Tibial nerve (tissue), 4 donors: ENCODE results near the gene BNIP5. TPM values are rescaled to one million over a fixed set of nuclear protein-coding genes. Genes with fewer than 3 reads are reported as not detected.

ENCODE experiments used
- DNase-seq, 2 donors: peaks; one replicate each; pipeline ENCODE4 v3.0.0-alpha.2; 2019; ENCODE audit warnings: low spot score in 2 of 2
- H3K27ac ChIP-seq, 4 donors: fragments of 200-600 bp; sonication (generic) in 3 of 4; one replicate each; pipeline ENCODE4 v1.5.1; 2017 to 2019; ENCODE audit warnings: mild to moderate bottlenecking in 1 of 4
- H3K27me3 ChIP-seq, 2 donors: fragments of 200-600 bp; sonication (generic) in 1 of 2; one replicate each; pipeline versions ENCODE4 v1.5.1 to v1.6.0; 2017 to 2019
- H3K36me3 ChIP-seq, 3 donors: fragments of 200-600 bp; sonication (generic); one replicate each; pipeline ENCODE4 v1.5.1; 2018 to 2019
- H3K4me1 ChIP-seq, 4 donors: fragments of 200-600 bp; sonication (generic) in 3 of 4; one replicate each; pipeline ENCODE4 v1.5.1; 2017 to 2019
- H3K4me3 ChIP-seq, 4 donors: fragments of 200-600 bp; sonication (generic) in 3 of 4; one replicate each; pipeline ENCODE4 v1.5.1; 2017 to 2019; ENCODE audit warnings: mild to moderate bottlenecking in 1 of 4, moderate library complexity in 1 of 4
- H3K9me3 ChIP-seq, 4 donors: fragments of 200-600 bp; sonication (generic) in 3 of 4; one replicate each; pipeline ENCODE4 v1.5.1; 2017 to 2019
- EP300 ChIP-seq, 2 donors: sonication (generic); formaldehyde crosslinking; IDR thresholded peaks; one replicate each; pipeline ENCODE4 v1.6.1; 2017; ENCODE audit warnings: antibody characterized with exemption in 2 of 2, mild to moderate bottlenecking in 1 of 2
- POLR2A ChIP-seq, 2 donors: fragments of 450-650 bp; IDR thresholded peaks; one replicate each; pipeline ENCODE4 v1.6.1; 2017; ENCODE audit warnings: antibody characterized with exemption in 2 of 2, mild to moderate bottlenecking in 2 of 2, moderate library complexity in 2 of 2
- WGBS, 2 donors: methylation state at CpG; one replicate each; pipeline ENCODE4 v1.1.5; 2018; 5-methylcytosine and 5-hydroxymethylcytosine counted together
- total RNA-seq, 4 donors: library from RNA; depleted of rRNA; stranded (reverse); fragments of >200 nt; gene quantifications; one replicate each; pipeline ENCODE4 v1.1.0, GENCODE V29; 2016
- TF ChIP-seq, protein P1 (sequence below), 5 experiments: fragments of 200-600 bp in 3 of 5; fragments of 450-650 bp in 2 of 5; sonication (generic) in 3 of 5; IDR thresholded peaks; one replicate each; pipeline ENCODE4 v1.5.1; 2016 to 2019; ENCODE audit warnings: antibody characterized with exemption in 5 of 5, mild to moderate bottlenecking in 3 of 5, moderate library complexity in 2 of 5

The BNIP5 gene
- total RNA-seq, 4 donors from 2014 or later: not detected

DNA sequence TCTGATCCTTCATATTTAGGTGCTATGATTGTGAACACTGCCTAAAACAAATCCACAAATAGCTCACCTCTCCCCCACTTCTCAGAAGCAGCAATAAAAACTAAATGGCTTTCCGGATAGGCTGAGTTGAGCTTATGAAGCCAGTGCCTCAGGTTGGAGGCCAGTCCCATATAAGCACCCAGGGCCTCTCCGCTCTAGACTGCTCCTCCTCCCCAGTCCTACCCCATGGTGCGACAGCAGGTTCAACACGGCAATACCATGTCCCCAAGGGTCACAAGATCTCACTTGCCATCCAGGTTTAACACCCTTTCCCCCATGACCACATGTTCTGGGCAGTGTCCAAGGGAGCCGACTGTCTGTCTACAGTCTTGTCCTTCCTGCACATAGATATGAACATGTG is 20.8 kb downstream of the BNIP5 start:
- WGBS, 2 donors: 90 to 93% methylated on average over 5 of the region's 5 CpGs
- H3K27me3 ChIP-seq: no peaks in the 10 kb centered on the region
- TF ChIP-seq, protein P1, sequence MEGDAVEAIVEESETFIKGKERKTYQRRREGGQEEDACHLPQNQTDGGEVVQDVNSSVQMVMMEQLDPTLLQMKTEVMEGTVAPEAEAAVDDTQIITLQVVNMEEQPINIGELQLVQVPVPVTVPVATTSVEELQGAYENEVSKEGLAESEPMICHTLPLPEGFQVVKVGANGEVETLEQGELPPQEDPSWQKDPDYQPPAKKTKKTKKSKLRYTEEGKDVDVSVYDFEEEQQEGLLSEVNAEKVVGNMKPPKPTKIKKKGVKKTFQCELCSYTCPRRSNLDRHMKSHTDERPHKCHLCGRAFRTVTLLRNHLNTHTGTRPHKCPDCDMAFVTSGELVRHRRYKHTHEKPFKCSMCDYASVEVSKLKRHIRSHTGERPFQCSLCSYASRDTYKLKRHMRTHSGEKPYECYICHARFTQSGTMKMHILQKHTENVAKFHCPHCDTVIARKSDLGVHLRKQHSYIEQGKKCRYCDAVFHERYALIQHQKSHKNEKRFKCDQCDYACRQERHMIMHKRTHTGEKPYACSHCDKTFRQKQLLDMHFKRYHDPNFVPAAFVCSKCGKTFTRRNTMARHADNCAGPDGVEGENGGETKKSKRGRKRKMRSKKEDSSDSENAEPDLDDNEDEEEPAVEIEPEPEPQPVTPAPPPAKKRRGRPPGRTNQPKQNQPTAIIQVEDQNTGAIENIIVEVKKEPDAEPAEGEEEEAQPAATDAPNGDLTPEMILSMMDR (IDR thresholded peaks at IDR 0.05): no peak
- TF ChIP-seq POLR2A (IDR thresholded peaks at IDR 0.05) (no peak), EP300 (IDR thresholded peaks at IDR 0.05) (no peak)

DNA sequence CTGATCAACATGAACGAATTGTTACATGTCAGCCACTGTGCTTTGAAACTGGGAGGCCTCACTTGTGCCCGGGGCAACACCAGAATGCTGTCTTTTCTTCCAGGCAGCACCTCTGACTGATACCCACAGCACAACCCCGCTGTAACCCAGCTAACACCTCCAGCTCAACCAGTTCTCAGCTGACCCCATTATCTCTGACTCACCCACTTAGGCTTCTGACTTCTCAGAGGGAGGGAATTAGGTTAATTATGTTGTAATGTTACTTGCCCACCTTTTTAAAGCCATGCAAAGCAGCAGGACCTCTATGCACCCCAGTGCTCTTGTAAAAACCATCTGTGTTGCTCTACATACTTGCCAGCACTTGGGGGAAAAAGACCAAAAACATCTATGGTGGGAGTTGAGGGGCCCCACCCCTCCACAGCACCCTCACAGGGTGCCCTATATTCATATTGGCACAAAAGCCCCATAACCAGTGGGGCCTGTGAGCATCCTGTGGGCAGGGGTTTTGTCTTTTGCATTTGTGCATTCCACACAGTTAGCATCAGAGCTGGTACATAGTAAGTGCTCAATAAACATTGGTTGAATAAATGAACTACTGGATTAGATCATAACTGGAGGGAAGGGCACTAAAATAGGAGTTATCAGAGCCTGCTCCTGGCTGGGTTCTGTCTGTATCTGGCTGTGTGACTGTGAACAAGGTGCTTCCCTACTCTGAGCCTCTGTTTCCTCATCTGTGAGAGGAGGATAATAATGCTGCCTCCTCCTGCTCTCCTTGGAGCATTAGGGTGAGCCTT is 22.3 kb downstream of the BNIP5 start:
- no peaks in the 10 kb centered on the region for H3K36me3 ChIP-seq
- no peak for DNase-seq
- no peaks in the 10 kb centered on the region for H3K27me3 ChIP-seq
- no peak overlapping the region for H3K4me3 ChIP-seq
- H3K9me3 ChIP-seq: no peaks in the 10 kb centered on the region
- no peak overlapping the region for H3K27ac ChIP-seq
- TF ChIP-seq EP300 (IDR thresholded peaks at IDR 0.05) (no peak), POLR2A (IDR thresholded peaks at IDR 0.05) (no peak)
- TF ChIP-seq, protein P1 (IDR thresholded peaks at IDR 0.05): no peak
- WGBS, 2 donors: 65 to 68% methylated on average over 3 of the region's 3 CpGs
- H3K4me1 ChIP-seq: peaks cover 0 to 6% (median 2%) of the 10 kb centered on the region in 4 donors

More for the DNA sequence above, 20.8 kb downstream of the BNIP5 start:
- no peak overlapping the region for H3K4me3 ChIP-seq
- no peak overlapping the region for H3K27ac ChIP-seq
- H3K9me3 ChIP-seq: no peaks in the 10 kb centered on the region
- no peaks in the 10 kb centered on the region for H3K36me3 ChIP-seq
- H3K4me1 ChIP-seq: peaks cover 0 to 6% (median 2%) of the 10 kb centered on the region in 4 donors
- DNase-seq: no peak

DNA sequence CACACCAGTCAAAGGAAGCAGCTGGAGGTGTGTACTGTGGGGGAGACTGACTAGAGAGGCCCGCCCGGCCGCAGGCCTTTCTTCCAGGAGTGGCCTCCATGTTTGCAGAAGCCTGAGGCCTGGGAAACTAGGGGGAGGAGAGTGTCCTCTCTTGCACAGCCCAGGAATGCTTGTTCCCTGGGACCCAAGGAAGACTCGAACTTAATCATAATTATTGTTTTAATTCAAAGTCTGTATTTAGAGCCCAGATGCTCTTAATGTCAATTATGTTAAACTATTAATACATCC is 23.1 kb downstream of the BNIP5 start:
- 84 to 88% methylated on average over 4 of the region's 4 CpGs for WGBS, 2 donors

DNA sequence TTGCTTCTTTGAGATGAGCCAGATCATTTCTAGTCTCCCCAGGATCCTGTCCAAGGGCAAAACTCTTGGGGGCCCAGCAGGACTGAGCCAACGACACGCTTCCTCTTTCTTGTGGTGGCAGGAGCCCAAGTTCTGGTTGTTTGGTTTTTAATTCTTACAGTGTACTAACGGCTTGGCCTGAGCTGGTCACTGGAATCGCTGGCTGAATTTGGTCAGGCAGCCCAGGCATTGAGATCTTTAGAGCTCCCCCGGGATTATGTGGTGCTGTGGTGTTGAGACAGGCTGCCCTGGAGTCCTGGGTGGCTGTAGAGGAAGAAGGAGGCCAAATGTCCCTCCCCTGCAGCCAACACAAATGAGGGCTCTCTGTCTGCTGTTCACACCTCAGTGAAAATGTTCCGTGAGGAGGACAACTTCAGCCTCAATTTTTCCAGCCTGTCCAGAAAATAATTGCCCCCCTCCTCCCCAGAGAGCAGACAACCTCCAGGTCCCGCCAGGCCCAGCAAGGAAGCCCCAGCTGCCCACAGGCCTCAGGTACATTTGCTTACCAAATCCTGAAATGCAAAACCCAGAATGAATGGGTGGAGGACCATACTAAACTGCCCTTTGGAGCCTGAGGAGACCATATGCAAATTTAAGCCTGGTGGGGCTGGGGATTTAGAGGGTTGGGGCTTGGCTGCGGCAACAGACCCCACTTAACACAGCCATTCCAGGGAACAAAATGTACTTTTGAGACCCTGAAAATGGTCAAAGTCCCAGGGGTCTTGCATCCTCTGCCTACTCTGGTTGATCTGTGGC is 23.6 kb downstream of the BNIP5 start:
- Histone ChIP-seq H3K36me3 (no peaks in the 10 kb centered on the region), H3K4me3 (no peak overlapping the region), H3K27me3 (no peaks in the 10 kb centered on the region), H3K4me1 (peaks cover 0 to 6% (median 2%) of the 10 kb centered on the region in 4 donors), H3K9me3 (no peaks in the 10 kb centered on the region), H3K27ac (no peak overlapping the region)
- 61 to 70% methylated on average over 8 of the region's 8 CpGs for WGBS, 2 donors
- DNase-seq: peak in 1 of 2 donors; percentile 35
- TF ChIP-seq, protein P1 (IDR thresholded peaks at IDR 0.05): no peak
- no peak for TF ChIP-seq EP300 (IDR thresholded peaks at IDR 0.05)
- no peak for TF ChIP-seq POLR2A (IDR thresholded peaks at IDR 0.05)

More for the DNA sequence above, 23.1 kb downstream of the BNIP5 start:
- H3K4me3 ChIP-seq: no peak overlapping the region
- peaks cover 0 to 6% (median 2%) of the 10 kb centered on the region in 4 donors for H3K4me1 ChIP-seq
- TF ChIP-seq POLR2A (IDR thresholded peaks at IDR 0.05) (no peak), EP300 (IDR thresholded peaks at IDR 0.05) (no peak)
- TF ChIP-seq, protein P1 (IDR thresholded peaks at IDR 0.05): no peak
- H3K36me3 ChIP-seq: no peaks in the 10 kb centered on the region
- H3K9me3 ChIP-seq: no peaks in the 10 kb centered on the region
- no peak for DNase-seq
- H3K27ac ChIP-seq: no peak overlapping the region
- H3K27me3 ChIP-seq: no peaks in the 10 kb centered on the region

DNA sequence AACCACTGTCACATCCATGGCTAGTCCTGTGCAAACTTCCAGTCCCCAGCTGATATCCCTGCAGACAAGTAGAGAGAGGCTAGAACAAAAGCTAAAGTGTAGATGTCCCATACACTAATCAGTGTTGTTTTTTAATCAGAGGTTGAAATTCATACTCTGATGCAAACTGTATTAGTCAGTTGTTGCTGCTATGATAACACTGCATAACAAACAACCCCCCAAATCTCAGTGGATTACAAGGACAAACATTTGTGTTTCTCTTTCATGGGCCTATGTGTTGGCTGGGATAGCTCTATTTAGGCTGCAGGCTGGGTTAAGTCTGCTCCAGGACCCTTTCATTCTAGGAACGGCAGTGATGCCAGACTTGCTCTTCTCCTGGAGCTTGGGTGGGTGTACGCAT is 26.8 kb downstream of the BNIP5 start:
- Histone ChIP-seq H3K4me3 (no peak overlapping the region), H3K4me1 (peaks cover 0 to 6% (median 2%) of the 10 kb centered on the region in 4 donors), H3K36me3 (no peaks in the 10 kb centered on the region), H3K9me3 (no peaks in the 10 kb centered on the region), H3K27me3 (no peaks in the 10 kb centered on the region), H3K27ac (no peak overlapping the region)
- WGBS, 2 donors: 68 to 85% methylated on average over 2 of the region's 2 CpGs
- no peak for DNase-seq
- TF ChIP-seq EP300 (IDR thresholded peaks at IDR 0.05) (no peak), POLR2A (IDR thresholded peaks at IDR 0.05) (no peak)
- TF ChIP-seq, protein P1 (IDR thresholded peaks at IDR 0.05): no peak
